Suprapubic skin (tissue), 3 donors: ENCODE results near the gene SGTA.

Experiments
- POLR2A ChIP-seq, 2 donors: fragments of 450-650 bp; IDR thresholded peaks; one replicate each; pipeline ENCODE4 v1.6.1; 2017; ENCODE audit warnings: antibody characterized with exemption in 2 of 2, mild to moderate bottlenecking in 2 of 2, moderate library complexity in 2 of 2
- TF ChIP-seq, protein P1 (sequence below), 2 donors: fragments of 200-600 bp in 1 of 2; fragments of 450-650 bp in 1 of 2; sonication (generic) in 1 of 2; IDR thresholded peaks; one replicate each; pipeline ENCODE4 v1.5.1; 2016 to 2019; ENCODE audit warnings: antibody characterized with exemption in 2 of 2, mild to moderate bottlenecking in 1 of 2, moderate library complexity in 1 of 2

DNA sequence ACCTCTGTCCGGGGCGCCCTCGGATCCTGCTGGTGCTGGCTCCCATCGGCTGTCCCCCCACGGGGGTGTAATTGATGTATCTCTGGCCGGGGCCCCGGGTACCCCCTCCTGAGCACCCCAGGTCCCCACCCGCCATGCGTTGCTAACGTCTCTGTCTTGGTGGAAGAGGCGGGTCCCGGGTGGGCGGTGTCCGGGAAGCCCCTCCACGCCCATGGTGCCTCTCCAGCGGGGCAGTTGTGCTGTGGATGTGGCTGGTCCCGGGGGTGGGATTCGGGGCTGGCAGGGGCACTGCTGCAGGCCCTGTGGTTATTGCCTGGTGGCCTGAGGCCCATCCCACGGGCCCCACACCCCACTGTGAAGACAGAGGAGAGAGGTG is 66.8 kb downstream of the SGTA start:
- TF ChIP-seq POLR2A (IDR thresholded peaks at IDR 0.05) = no peak
- TF ChIP-seq, protein P1, sequence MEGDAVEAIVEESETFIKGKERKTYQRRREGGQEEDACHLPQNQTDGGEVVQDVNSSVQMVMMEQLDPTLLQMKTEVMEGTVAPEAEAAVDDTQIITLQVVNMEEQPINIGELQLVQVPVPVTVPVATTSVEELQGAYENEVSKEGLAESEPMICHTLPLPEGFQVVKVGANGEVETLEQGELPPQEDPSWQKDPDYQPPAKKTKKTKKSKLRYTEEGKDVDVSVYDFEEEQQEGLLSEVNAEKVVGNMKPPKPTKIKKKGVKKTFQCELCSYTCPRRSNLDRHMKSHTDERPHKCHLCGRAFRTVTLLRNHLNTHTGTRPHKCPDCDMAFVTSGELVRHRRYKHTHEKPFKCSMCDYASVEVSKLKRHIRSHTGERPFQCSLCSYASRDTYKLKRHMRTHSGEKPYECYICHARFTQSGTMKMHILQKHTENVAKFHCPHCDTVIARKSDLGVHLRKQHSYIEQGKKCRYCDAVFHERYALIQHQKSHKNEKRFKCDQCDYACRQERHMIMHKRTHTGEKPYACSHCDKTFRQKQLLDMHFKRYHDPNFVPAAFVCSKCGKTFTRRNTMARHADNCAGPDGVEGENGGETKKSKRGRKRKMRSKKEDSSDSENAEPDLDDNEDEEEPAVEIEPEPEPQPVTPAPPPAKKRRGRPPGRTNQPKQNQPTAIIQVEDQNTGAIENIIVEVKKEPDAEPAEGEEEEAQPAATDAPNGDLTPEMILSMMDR (IDR thresholded peaks at IDR 0.05) = no peak
